Measurements from ENCODE around the gene BOLL.
"Not testable (repeated sequence)": the region's sequence is repeated elsewhere in the genome, so short reads cannot be mapped to it uniquely, and the experiment has no call there.

Gene BOLL

GRCh38 chr2:197793456-197793855 lies 8.3 kb upstream of the BOLL start:
- H3K4me3 ChIP-seq (ENCODE audit: low read length in 2 of 2): no peak overlapping the region
- H3K4me1 ChIP-seq (ENCODE audit: control insufficient read depth, insufficient read depth, low read length): no peaks in the 10 kb centered on the region
- H3K9me3 ChIP-seq (ENCODE audit: control insufficient read depth in 2 of 2, low read length in 2 of 2): no peaks in the 10 kb centered on the region
- H3K27ac ChIP-seq (ENCODE audit: low read length): no peak overlapping the region
- H3K27me3 ChIP-seq (ENCODE audit: control insufficient read depth in 1 of 2, insufficient read depth in 2 of 2, low read length in 2 of 2): no peaks in the 10 kb centered on the region
- H3K36me3 ChIP-seq (ENCODE audit: control insufficient read depth in 2 of 2, insufficient read depth in 2 of 2, low read length in 2 of 2): no peaks in the 10 kb centered on the region
- H3K9ac ChIP-seq (ENCODE audit: low read length in 2 of 2): no peak overlapping the region

GRCh38 chr2:197786010-197786877 lies 1.1 kb upstream of the BOLL start:
- H3K9me3 ChIP-seq (ENCODE audit: control insufficient read depth in 2 of 2, low read length in 2 of 2): no peaks in the 10 kb centered on the region
- peaks cover 8% of the 10 kb centered on the region for H3K4me1 ChIP-seq (ENCODE audit: control insufficient read depth, insufficient read depth, low read length)
- no peak overlapping the region for H3K9ac ChIP-seq (ENCODE audit: low read length in 2 of 2)
- peak overlapping the region; percentile 53 to 67 for H3K4me3 ChIP-seq (ENCODE audit: low read length in 2 of 2)
- peaks cover 7 to 26% of the 10 kb centered on the region in 2 donors for H3K27me3 ChIP-seq (ENCODE audit: control insufficient read depth in 1 of 2, insufficient read depth in 2 of 2, low read length in 2 of 2)
- H3K36me3 ChIP-seq (ENCODE audit: control insufficient read depth in 2 of 2, insufficient read depth in 2 of 2, low read length in 2 of 2): no peaks in the 10 kb centered on the region
- H3K27ac ChIP-seq (ENCODE audit: low read length): no peak overlapping the region

DNA sequence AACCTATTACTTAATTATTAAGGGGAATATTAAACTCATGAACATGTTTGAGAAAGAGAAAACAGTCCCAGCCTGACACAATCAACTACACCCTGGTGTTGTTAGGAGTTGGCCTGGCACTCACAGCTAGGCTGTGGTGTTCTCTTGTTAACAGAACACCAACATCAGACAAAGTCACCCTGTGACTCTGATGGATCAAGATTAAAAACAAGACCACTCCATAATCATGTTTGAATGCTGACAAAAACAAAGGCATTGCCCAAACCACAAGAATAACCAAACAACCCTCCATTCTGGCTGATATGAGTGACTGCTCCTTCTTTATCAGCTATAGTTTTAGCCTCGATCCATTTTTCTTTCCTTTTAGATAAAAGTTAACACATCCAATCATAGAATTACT lies 3.0 kb downstream of the BOLL start:
- Histone ChIP-seq H3K36me3 (ENCODE audit: control insufficient read depth in 2 of 2, insufficient read depth in 2 of 2, low read length in 2 of 2) (no peaks in the 10 kb centered on the region), H3K27me3 (ENCODE audit: control insufficient read depth in 1 of 2, insufficient read depth in 2 of 2, low read length in 2 of 2) (peaks cover 7 to 22% of the 10 kb centered on the region in 2 donors), H3K9ac (ENCODE audit: low read length in 2 of 2) (no peak overlapping the region), H3K9me3 (ENCODE audit: control insufficient read depth in 2 of 2, low read length in 2 of 2) (no peaks in the 10 kb centered on the region), H3K27ac (ENCODE audit: low read length) (no peak overlapping the region), H3K4me1 (ENCODE audit: control insufficient read depth, insufficient read depth, low read length) (peaks cover 8% of the 10 kb centered on the region), H3K4me3 (ENCODE audit: low read length in 2 of 2) (no peak overlapping the region)

- no peaks in the 10 kb centered on the region for H3K4me1 ChIP-seq (ENCODE audit: control insufficient read depth, insufficient read depth, low read length)
- H3K27me3 ChIP-seq (ENCODE audit: control insufficient read depth in 1 of 2, insufficient read depth in 2 of 2, low read length in 2 of 2): no peaks in the 10 kb centered on the region
- no peaks in the 10 kb centered on the region for H3K9me3 ChIP-seq (ENCODE audit: control insufficient read depth in 2 of 2, low read length in 2 of 2)
- no peak overlapping the region for H3K4me3 ChIP-seq (ENCODE audit: low read length in 2 of 2)
- no peak overlapping the region for H3K27ac ChIP-seq (ENCODE audit: low read length)
- no peak overlapping the region for H3K9ac ChIP-seq (ENCODE audit: low read length in 2 of 2)
- no peaks in the 10 kb centered on the region for H3K36me3 ChIP-seq (ENCODE audit: control insufficient read depth in 2 of 2, insufficient read depth in 2 of 2, low read length in 2 of 2)
These were observed 5.9 kb downstream of the BOLL start for GRCh38 chr2:197779261-197779660.

DNA sequence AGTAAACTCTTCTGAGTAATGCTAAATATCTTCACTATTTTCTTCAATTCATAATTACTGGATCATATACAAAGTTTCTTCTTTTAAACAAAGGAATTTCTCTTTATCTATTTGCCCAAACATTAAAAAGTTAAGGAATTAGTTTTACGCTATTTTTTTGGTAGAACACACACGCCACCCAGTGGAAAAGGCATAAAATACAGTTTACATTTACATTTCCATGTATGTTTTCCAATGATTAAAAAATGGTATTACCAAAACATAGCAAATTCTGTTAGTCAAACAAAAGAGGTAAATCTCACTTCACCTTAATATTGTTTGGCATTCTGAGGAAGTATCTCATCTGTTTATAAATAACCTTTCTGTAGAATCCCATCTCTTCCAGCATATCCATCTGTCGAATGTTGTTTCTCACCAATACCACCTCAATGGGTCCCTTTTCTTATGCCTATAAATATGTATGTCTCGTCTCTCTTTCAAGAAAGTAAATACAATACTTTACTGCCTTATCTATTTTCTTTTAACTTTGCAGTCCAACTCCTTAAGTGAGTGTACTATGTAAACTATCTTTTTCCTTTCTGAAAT lies 7.2 kb downstream of the BOLL start:
- no peaks in the 10 kb centered on the region for H3K27me3 ChIP-seq (ENCODE audit: control insufficient read depth in 1 of 2, insufficient read depth in 2 of 2, low read length in 2 of 2)
- no peaks in the 10 kb centered on the region for H3K36me3 ChIP-seq (ENCODE audit: control insufficient read depth in 2 of 2, insufficient read depth in 2 of 2, low read length in 2 of 2)
- H3K4me3 ChIP-seq (ENCODE audit: low read length in 2 of 2): no peak overlapping the region
- H3K4me1 ChIP-seq (ENCODE audit: control insufficient read depth, insufficient read depth, low read length): no peaks in the 10 kb centered on the region
- H3K9me3 ChIP-seq (ENCODE audit: control insufficient read depth in 2 of 2, low read length in 2 of 2): no peaks in the 10 kb centered on the region
- H3K27ac ChIP-seq (ENCODE audit: low read length): no peak overlapping the region
- H3K9ac ChIP-seq (ENCODE audit: low read length in 2 of 2): no peak overlapping the region

DNA sequence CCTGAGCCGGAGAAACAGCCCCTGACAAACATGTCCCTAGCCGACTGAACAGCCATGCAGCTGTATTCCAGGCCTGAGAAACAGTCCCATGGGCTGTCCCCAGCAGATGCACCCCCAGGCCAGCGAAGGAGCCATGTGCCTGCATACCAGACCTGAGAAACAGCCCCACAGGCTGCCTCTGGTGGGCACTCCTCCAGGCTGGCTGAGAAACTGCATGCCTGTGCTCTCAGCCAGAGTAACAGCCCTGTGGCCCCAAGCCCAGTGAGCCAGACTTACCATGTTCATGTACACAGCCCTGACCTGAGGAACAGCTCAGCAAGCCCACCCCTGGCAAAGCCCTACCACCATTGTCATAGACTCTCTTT lies 24.8 kb downstream of the BOLL start:
- no peak overlapping the region for H3K4me3 ChIP-seq (ENCODE audit: low read length in 2 of 2)
- H3K9me3 ChIP-seq (ENCODE audit: control insufficient read depth in 2 of 2, low read length in 2 of 2): peaks cover 0 to 4% of the 10 kb centered on the region in 2 donors
- H3K4me1 ChIP-seq (ENCODE audit: control insufficient read depth, insufficient read depth, low read length): no peaks in the 10 kb centered on the region
- no peak overlapping the region for H3K27ac ChIP-seq (ENCODE audit: low read length)
- no peaks in the 10 kb centered on the region for H3K36me3 ChIP-seq (ENCODE audit: control insufficient read depth in 2 of 2, insufficient read depth in 2 of 2, low read length in 2 of 2)
- H3K27me3 ChIP-seq (ENCODE audit: control insufficient read depth in 1 of 2, insufficient read depth in 2 of 2, low read length in 2 of 2): no peaks in the 10 kb centered on the region
- no peak overlapping the region for H3K9ac ChIP-seq (ENCODE audit: low read length in 2 of 2)

GRCh38 chr2:197759625-197760292 lies 25.4 kb downstream of the BOLL start:
- H3K36me3 ChIP-seq (ENCODE audit: control insufficient read depth in 2 of 2, insufficient read depth in 2 of 2, low read length in 2 of 2): no peaks in the 10 kb centered on the region
- no peaks in the 10 kb centered on the region for H3K27me3 ChIP-seq (ENCODE audit: control insufficient read depth in 1 of 2, insufficient read depth in 2 of 2, low read length in 2 of 2)
- H3K4me3 ChIP-seq (ENCODE audit: low read length in 2 of 2): no peak overlapping the region
- H3K9ac ChIP-seq (ENCODE audit: low read length in 2 of 2): no peak overlapping the region
- no peaks in the 10 kb centered on the region for H3K4me1 ChIP-seq (ENCODE audit: control insufficient read depth, insufficient read depth, low read length)
- peaks cover 0 to 4% of the 10 kb centered on the region in 2 donors for H3K9me3 ChIP-seq (ENCODE audit: control insufficient read depth in 2 of 2, low read length in 2 of 2)
- H3K27ac ChIP-seq (ENCODE audit: low read length): no peak overlapping the region

DNA sequence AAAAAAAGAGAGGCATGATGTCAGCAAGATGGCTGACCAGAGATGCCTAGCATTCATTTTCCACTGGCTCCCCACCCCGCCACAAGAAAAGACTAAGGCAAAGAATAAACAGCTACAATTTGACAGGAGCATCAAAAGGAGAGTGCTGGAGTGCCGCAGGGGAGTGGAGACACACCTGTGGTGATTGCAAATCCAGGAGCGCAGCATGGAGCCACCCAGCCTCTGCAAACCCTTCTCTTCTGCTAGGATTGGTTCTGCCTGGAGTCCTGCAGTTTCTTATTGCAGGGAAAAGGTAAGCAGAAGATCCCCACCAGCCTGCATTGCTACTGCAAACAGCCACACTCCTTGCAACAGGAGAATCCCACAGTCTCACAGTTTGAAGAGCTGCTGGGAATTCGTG lies 26.1 kb downstream of the BOLL start:
- H3K4me3 ChIP-seq (ENCODE audit: low read length in 2 of 2): no peak overlapping the region
- no peaks in the 10 kb centered on the region for H3K36me3 ChIP-seq (ENCODE audit: control insufficient read depth in 2 of 2, insufficient read depth in 2 of 2, low read length in 2 of 2)
- no peaks in the 10 kb centered on the region for H3K4me1 ChIP-seq (ENCODE audit: control insufficient read depth, insufficient read depth, low read length)
- H3K9ac ChIP-seq (ENCODE audit: low read length in 2 of 2): no peak overlapping the region
- no peak overlapping the region for H3K27ac ChIP-seq (ENCODE audit: low read length)
- H3K9me3 ChIP-seq (ENCODE audit: control insufficient read depth in 2 of 2, low read length in 2 of 2): peaks cover 0 to 4% of the 10 kb centered on the region in 2 donors
- no peaks in the 10 kb centered on the region for H3K27me3 ChIP-seq (ENCODE audit: control insufficient read depth in 1 of 2, insufficient read depth in 2 of 2, low read length in 2 of 2)

- Histone ChIP-seq H3K9ac (ENCODE audit: low read length in 2 of 2) (no peak overlapping the region), H3K9me3 (ENCODE audit: control insufficient read depth in 2 of 2, low read length in 2 of 2) (no peaks in the 10 kb centered on the region), H3K36me3 (ENCODE audit: control insufficient read depth in 2 of 2, insufficient read depth in 2 of 2, low read length in 2 of 2) (no peaks in the 10 kb centered on the region), H3K27ac (ENCODE audit: low read length) (no peak overlapping the region), H3K27me3 (ENCODE audit: control insufficient read depth in 1 of 2, insufficient read depth in 2 of 2, low read length in 2 of 2) (no peaks in the 10 kb centered on the region), H3K4me3 (ENCODE audit: low read length in 2 of 2) (no peak overlapping the region), H3K4me1 (ENCODE audit: control insufficient read depth, insufficient read depth, low read length) (no peaks in the 10 kb centered on the region)
These were observed 44.9 kb downstream of the BOLL start for GRCh38 chr2:197740200-197740599.

DNA sequence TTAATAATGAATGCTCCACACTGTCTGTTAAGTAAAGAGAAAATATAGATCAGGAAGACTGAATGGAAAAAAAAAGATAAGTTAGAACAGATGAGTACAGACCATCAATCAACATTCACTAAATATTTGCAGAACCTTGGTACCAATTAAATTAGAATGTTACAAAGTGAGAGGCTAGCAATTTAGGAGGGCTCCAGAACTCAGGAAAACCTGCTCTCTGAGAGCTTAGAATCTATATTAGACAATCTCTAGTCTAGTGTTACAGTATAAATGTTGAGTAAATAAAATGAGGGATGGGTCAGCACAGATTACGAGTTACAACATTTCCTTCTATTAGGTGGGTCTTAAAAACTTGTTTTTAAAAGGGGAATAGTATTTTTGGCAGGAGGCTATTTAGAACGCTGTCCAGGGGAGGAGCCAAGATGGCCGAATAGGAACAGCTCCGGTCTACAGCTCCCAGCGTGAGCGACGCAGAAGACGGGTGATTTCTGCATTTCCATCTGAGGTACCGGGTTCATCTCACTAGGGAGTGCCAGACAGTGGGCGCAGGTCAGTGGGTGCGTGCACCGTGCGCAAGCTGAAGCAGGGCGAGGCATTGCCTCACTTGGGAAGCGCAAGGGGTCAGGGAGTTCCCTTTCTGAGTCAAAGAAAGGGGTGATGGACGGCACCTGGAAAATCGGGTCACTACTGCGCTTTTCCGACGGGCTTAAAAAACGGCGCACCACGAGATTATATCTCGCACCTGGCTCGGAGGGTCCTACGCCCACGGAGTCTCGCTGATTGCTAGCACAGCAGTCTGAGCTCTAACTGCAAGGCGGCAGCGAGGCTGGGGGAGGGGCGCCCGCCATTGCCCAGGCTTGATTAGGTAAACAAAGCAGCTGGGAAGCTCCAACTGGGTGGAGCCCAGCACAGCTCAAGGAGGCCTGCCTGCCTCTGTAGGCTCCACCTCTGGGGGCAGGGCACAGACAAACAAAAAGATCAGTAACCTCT lies 56.3 kb downstream of the BOLL start:
- H3K27ac ChIP-seq (ENCODE audit: low read length); H3K9me3 ChIP-seq (ENCODE audit: control insufficient read depth in 2 of 2, low read length in 2 of 2); H3K4me1 ChIP-seq (ENCODE audit: control insufficient read depth, insufficient read depth, low read length); H3K9ac ChIP-seq (ENCODE audit: low read length in 2 of 2); H3K36me3 ChIP-seq (ENCODE audit: control insufficient read depth in 2 of 2, insufficient read depth in 2 of 2, low read length in 2 of 2); H3K4me3 ChIP-seq (ENCODE audit: low read length in 2 of 2); H3K27me3 ChIP-seq (ENCODE audit: control insufficient read depth in 1 of 2, insufficient read depth in 2 of 2, low read length in 2 of 2): not testable (repeated sequence)
